Sigmoid colon (tissue), 7 donors: ENCODE measurements around the gene PIK3R6. TPM values are rescaled to one million over a fixed set of nuclear protein-coding genes. Genes with fewer than 3 reads are reported as not detected.

Experiments used
- DNase-seq: peaks from one replicate; pipeline ENCODE4 v3.0.0-alpha.2; 2019
- H3K27ac ChIP-seq, 4 donors: fragments of 200-600 bp; sonication (generic); one replicate each; pipeline ENCODE4 v1.5.1; 2016 to 2019; ENCODE audit warnings: mild to moderate bottlenecking in 1 of 4
- H3K27me3 ChIP-seq, 3 donors: fragments of 200-600 bp; sonication (generic); one replicate each; pipeline ENCODE4 v1.5.1; 2019; ENCODE audit warnings: mild to moderate bottlenecking in 1 of 3
- H3K36me3 ChIP-seq, 4 donors: fragments of 200-600 bp; sonication (generic); one replicate each; pipeline ENCODE4 v1.5.1; 2016 to 2019
- H3K4me1 ChIP-seq, 4 donors: fragments of 200-600 bp; sonication (generic); one replicate each; pipeline ENCODE4 v1.5.1; 2017 to 2019
- H3K4me3 ChIP-seq, 4 donors: fragments of 200-600 bp; sonication (generic); one replicate each; pipeline ENCODE4 v1.5.1; 2017 to 2019; ENCODE audit warnings: mild to moderate bottlenecking in 2 of 4, moderate library complexity in 1 of 4
- H3K9me3 ChIP-seq, 4 donors: fragments of 200-600 bp in 3 of 4; sonication (generic) in 3 of 4; one replicate each; pipeline versions ENCODE4 v1.5.1 to v1.6.1; 2013 to 2019
- CTCF ChIP-seq, 4 experiments: fragments of 450-650 bp in 3 of 4; fragments of 200-600 bp in 1 of 4; IDR thresholded peaks; one replicate each; pipeline ENCODE4 v1.5.1; 2016 to 2019; ENCODE audit warnings: antibody characterized with exemption in 4 of 4, mild to moderate bottlenecking in 3 of 4, moderate library complexity in 2 of 4
- EP300 ChIP-seq, 4 donors: sonication (generic); formaldehyde crosslinking; IDR thresholded peaks; one replicate each; pipeline ENCODE4 v1.6.1; 2017; ENCODE audit warnings: antibody characterized with exemption in 4 of 4
- POLR2A ChIP-seq, 2 donors: fragments of 450-650 bp; IDR thresholded peaks; one replicate each; pipeline ENCODE4 v1.6.1; 2016; ENCODE audit warnings: antibody characterized with exemption in 2 of 2, mild to moderate bottlenecking in 2 of 2, moderate library complexity in 2 of 2
- POLR2AphosphoS5 ChIP-seq, 4 donors: sonication (generic); formaldehyde crosslinking; IDR thresholded peaks; one replicate each; pipeline ENCODE4 v1.6.1; 2017; ENCODE audit warnings: antibody characterized with exemption in 4 of 4
- WGBS, 2 donors: extraction: QIAGEN DNeasy Blood & Tissue Kit; methylation state at CpG; one replicate each; pipeline ENCODE4 v1.1.7; 2013; 5-methylcytosine and 5-hydroxymethylcytosine counted together
- intact Hi-C: fragments of 100-400 bp; cut with DNase I; formaldehyde crosslinking; loops from one replicate; pipeline ENCODE4 v1.15.1; 2023
- polyA plus RNA-seq, 3 donors: library from polyadenylated mRNA; stranded (reverse); fragments of 200-250 nt; gene quantifications; one replicate each; pipeline ENCODE4 v1.2.3, GENCODE V29; 2013
- total RNA-seq, 4 donors: library from RNA; depleted of rRNA; stranded (reverse); fragments of >200 nt; gene quantifications; one replicate each; pipeline ENCODE4 v1.1.0, GENCODE V29; 2016
- donor health status: healthy with polysubstance abuse.
- donor health status: Bipolar disorder and iron deficiency.
- donor health status: healthy.

Gene PIK3R6
- total RNA-seq (1 to 10 TPM in 1 of 4 donors, under 1 TPM in 1, not detected in 2; 0.54 to 1.1 TPM), polyA plus RNA-seq (1 to 10 TPM in 1 of 3 donors, under 1 TPM in 2; 0.69 to 1.2 (median 0.77) TPM)

GRCh38 chr17:8867361-8867981 lies at the start of gene PIK3R6:
Gene PIK3R6 (minus strand): TSS chr17:8867674. CDS start chr17:8849794, 17,880 bp downstream.
- no peaks in the 10 kb centered on the region for H3K9me3 ChIP-seq
- no peak within 1 kb of the TSS for H3K27ac ChIP-seq
- H3K4me1 ChIP-seq: no peaks in the 10 kb centered on the region
- TF ChIP-seq POLR2AphosphoS5 (IDR thresholded peaks at IDR 0.05) (no peak), EP300 (IDR thresholded peaks at IDR 0.05) (no peak), CTCF (IDR thresholded peaks at IDR 0.05) (no peak), POLR2A (IDR thresholded peaks at IDR 0.05) (no peak)
- H3K36me3 ChIP-seq: no peaks in the 10 kb centered on the region
- no peak for DNase-seq
- WGBS, 2 donors: 40 to 52% methylated on average over 12 of the region's 12 CpGs
- H3K27me3 ChIP-seq: no peaks in the 10 kb centered on the region
- H3K4me3 ChIP-seq: peak within 1 kb of the TSS in 2 of 4 donors; percentile 19 to 27
- intact Hi-C loops: no loop called here

- intact Hi-C loops: no loop called here
- peak overlapping the region in 1 of 4 donors; percentile 31 for H3K27ac ChIP-seq
- peaks cover 0 to 7% (median 0%) of the 10 kb centered on the region in 4 donors for H3K9me3 ChIP-seq
- H3K36me3 ChIP-seq: no peaks in the 10 kb centered on the region
- WGBS, 2 donors: 70 to 74% methylated on average over 7 of the region's 7 CpGs
- TF ChIP-seq EP300 (IDR thresholded peaks at IDR 0.05) (no peak), POLR2A (IDR thresholded peaks at IDR 0.05) (no peak), POLR2AphosphoS5 (IDR thresholded peaks at IDR 0.05) (no peak), CTCF (IDR thresholded peaks at IDR 0.05) (no peak)
- no peak for DNase-seq
- H3K27me3 ChIP-seq: peaks cover 0 to 13% (median 0%) of the 10 kb centered on the region in 3 donors
- H3K4me3 ChIP-seq: no peak overlapping the region
- no peaks in the 10 kb centered on the region for H3K4me1 ChIP-seq
These were observed 49.0 kb upstream of the PIK3R6 start for GRCh38 chr17:8916466-8916865.

GRCh38 chr17:8914554-8914953 lies 47.1 kb upstream of the PIK3R6 start:
- no peak for DNase-seq
- peaks cover 0 to 7% (median 0%) of the 10 kb centered on the region in 4 donors for H3K9me3 ChIP-seq
- no peak overlapping the region for H3K27ac ChIP-seq
- intact Hi-C loops: no loop called here
- H3K36me3 ChIP-seq: no peaks in the 10 kb centered on the region
- peaks cover 0 to 18% (median 0%) of the 10 kb centered on the region in 3 donors for H3K27me3 ChIP-seq
- no peak overlapping the region for H3K4me3 ChIP-seq
- no peak for TF ChIP-seq EP300 (IDR thresholded peaks at IDR 0.05)
- no peak for TF ChIP-seq POLR2A (IDR thresholded peaks at IDR 0.05)
- no peak for TF ChIP-seq CTCF (IDR thresholded peaks at IDR 0.05)
- no peak for TF ChIP-seq POLR2AphosphoS5 (IDR thresholded peaks at IDR 0.05)
- no peaks in the 10 kb centered on the region for H3K4me1 ChIP-seq
- WGBS, 2 donors: 83 to 90% methylated on average over 8 of the region's 8 CpGs

GRCh38 chr17:8913879-8914278 lies 46.4 kb upstream of the PIK3R6 start:
- H3K4me3 ChIP-seq: no peak overlapping the region
- WGBS, 2 donors: 67 to 87% methylated on average over 4 of the region's 4 CpGs
- no peaks in the 10 kb centered on the region for H3K36me3 ChIP-seq
- H3K9me3 ChIP-seq: peaks cover 0 to 7% (median 0%) of the 10 kb centered on the region in 4 donors
- no peaks in the 10 kb centered on the region for H3K4me1 ChIP-seq
- DNase-seq: no peak
- peaks cover 0 to 18% (median 0%) of the 10 kb centered on the region in 3 donors for H3K27me3 ChIP-seq
- H3K27ac ChIP-seq: no peak overlapping the region
- intact Hi-C loops: no loop called here
- no peak for TF ChIP-seq EP300 (IDR thresholded peaks at IDR 0.05)
- TF ChIP-seq POLR2AphosphoS5 (IDR thresholded peaks at IDR 0.05): no peak
- no peak for TF ChIP-seq POLR2A (IDR thresholded peaks at IDR 0.05)
- no peak for TF ChIP-seq CTCF (IDR thresholded peaks at IDR 0.05)
